ENCODE results near the gene CT45A7. TPM values are rescaled to one million over a fixed set of nuclear protein-coding genes. Genes with fewer than 3 reads are reported as not detected.

CT45A7 gene
- total RNA-seq = not detected in 2 replicates

DNA sequence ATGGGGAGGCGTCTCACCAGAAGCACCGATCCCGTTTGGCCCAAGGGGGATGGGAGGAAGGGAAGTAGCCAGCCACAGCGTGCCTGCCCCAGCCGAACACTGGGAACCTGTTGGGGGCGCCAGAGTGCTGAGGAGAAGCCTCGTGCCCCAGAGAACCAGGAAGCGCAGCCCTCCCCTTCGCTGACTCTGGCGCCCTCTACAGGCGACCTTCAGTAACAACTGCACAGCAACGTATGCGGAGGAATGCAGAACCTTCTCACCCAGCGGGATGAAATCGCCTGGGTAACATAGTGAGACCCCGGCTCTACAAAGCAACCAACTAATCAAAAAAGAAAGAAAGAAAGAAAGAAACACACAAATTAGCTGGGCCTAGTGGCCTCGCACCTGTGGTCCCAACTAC, at the start of gene CT45A7:
CT45A7 (minus strand) TSS at position 101 of the 400 bp plus-strand sequence. CDS start 3,747 bp downstream, outside the sequence.

GRCh38 chrX:135871712-135872111, 34.6 kb upstream of the CT45A7 start, which contains the start of gene CT45A9:
Gene CT45A9, minus strand, starts transcription at chrX:135871812. Its CDS starts 3,751 bp downstream, at chrX:135868061.

DNA sequence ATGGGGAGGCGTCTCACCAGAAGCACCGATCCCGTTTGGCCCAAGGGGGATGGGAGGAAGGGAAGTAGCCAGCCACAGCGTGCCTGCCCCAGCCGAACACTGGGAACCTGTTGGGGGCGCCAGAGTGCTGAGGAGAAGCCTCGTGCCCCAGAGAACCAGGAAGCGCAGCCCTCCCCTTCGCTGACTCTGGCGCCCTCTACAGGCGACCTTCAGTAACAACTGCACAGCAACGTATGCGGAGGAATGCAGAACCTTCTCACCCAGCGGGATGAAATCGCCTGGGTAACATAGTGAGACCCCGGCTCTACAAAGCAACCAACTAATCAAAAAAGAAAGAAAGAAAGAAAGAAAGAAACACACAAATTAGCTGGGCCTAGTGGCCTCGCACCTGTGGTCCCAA, 17.4 kb upstream of the CT45A7 start, which contains the start of gene CT45A8:
CT45A8 (minus strand) TSS at position 101 of the 400 bp plus-strand sequence. CDS start 3,755 bp downstream, outside the sequence.

DNA sequence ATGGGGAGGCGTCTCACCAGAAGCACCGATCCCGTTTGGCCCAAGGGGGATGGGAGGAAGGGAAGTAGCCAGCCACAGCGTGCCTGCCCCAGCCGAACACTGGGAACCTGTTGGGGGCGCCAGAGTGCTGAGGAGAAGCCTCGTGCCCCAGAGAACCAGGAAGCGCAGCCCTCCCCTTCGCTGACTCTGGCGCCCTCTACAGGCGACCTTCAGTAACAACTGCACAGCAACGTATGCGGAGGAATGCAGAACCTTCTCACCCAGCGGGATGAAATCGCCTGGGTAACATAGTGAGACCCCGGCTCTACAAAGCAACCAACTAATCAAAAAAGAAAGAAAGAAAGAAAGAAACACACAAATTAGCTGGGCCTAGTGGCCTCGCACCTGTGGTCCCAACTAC, 17.2 kb downstream of the CT45A7 start, which contains the start of gene CT45A2:
CT45A2 (minus strand) TSS at position 101 of the 400 bp plus-strand sequence. CDS start 3,747 bp downstream, outside the sequence.

GRCh38 chrX:135802687-135803086, 34.4 kb downstream of the CT45A7 start, which contains the start of gene CT45A6:
Gene CT45A6, minus strand, starts transcription at chrX:135802787. Its CDS starts 3,794 bp downstream, at chrX:135798993.

GRCh38 chrX:135785403-135785802, 51.7 kb downstream of the CT45A7 start, which contains the start of gene CT45A5:
Gene CT45A5, minus strand, starts transcription at chrX:135785503. Its CDS starts 3,774 bp downstream, at chrX:135781729.

Other genes starting within 250 kb of the CT45A7 start
- not detected in 2 replicates for gene CT45A1, start 123.6 kb downstream of the CT45A7 start, total RNA-seq
- gene CT45A3, start 69.1 kb downstream of the CT45A7 start, total RNA-seq = not detected in 2 replicates
- not detected in 2 replicates for gene CT45A5, start 51.8 kb downstream of the CT45A7 start, total RNA-seq
- gene CT45A6, start 34.5 kb downstream of the CT45A7 start, total RNA-seq = not detected in 2 replicates
- gene CT45A2, start 17.3 kb downstream of the CT45A7 start, total RNA-seq = not detected in 2 replicates
- not detected in 2 replicates for gene CT45A8, start 17.3 kb upstream of the CT45A7 start, total RNA-seq
- not detected in 2 replicates for gene CT45A9, start 34.5 kb upstream of the CT45A7 start, total RNA-seq
- not detected in 2 replicates for gene CT45A10, start 56.2 kb upstream of the CT45A7 start, total RNA-seq
- not detected in 2 replicates for gene SAGE1, start 56.4 kb upstream of the CT45A7 start, total RNA-seq
- 11.4 and 12.9 TPM in 2 replicates for gene MMGT1, start 136.7 kb upstream of the CT45A7 start, total RNA-seq
- 21.7 and 32.6 TPM in 2 replicates for gene SLC9A6, start 148.2 kb upstream of the CT45A7 start, total RNA-seq

Data from smooth muscle cell of trachea (primary cell).